Astrocyte (in vitro differentiated cells and primary cell): ENCODE measurements around the gene BMAL1. TPM values are rescaled to one million over a fixed set of nuclear protein-coding genes. Genes with fewer than 3 reads are reported as not detected.
"Not testable (repeated sequence)": the region's sequence is repeated elsewhere in the genome, so short reads cannot be mapped to it uniquely, and the experiment has no call there.

Experiments used
- DNase-seq: peaks from one replicate; pipeline ENCODE4 v3.0.0-alpha.2; 2010; ENCODE audit warnings: low read depth
- FAIRE-seq: peaks from 2 replicates; lab custom pipeline; 2011; peaks lifted over from hg19 to GRCh38; lab: Jason Lieb, UNC
- H2AFZ ChIP-seq: 2 replicates; pipeline ENCODE4 v1.6.0; 2012; ENCODE audit warnings: low read depth, low read length, inconsistent platforms
- H3K27ac ChIP-seq: 2 replicates; pipeline ENCODE4 v1.5.1; 2011; ENCODE audit warnings: low read depth, low read length, inconsistent platforms
- H3K27me3 ChIP-seq: 2 replicates; pipeline ENCODE4 v1.6.0; 2011; ENCODE audit warnings: low read length, inconsistent platforms; ENCODE audit not compliant: insufficient read depth
- H3K36me3 ChIP-seq: 2 replicates; pipeline ENCODE4 v1.5.1; 2011; ENCODE audit warnings: low read length, inconsistent platforms; ENCODE audit not compliant: insufficient read depth
- H3K4me1 ChIP-seq: 2 replicates; pipeline ENCODE4 v1.5.1; 2011; ENCODE audit warnings: low read length, inconsistent platforms; ENCODE audit not compliant: insufficient read depth
- H3K4me2 ChIP-seq: 2 replicates; pipeline ENCODE4 v1.6.0; 2012; ENCODE audit warnings: low read length, inconsistent platforms
- H3K4me3 ChIP-seq: 2 replicates; pipeline ENCODE4 v1.5.1; 2011; ENCODE audit warnings: low read depth, mild to moderate bottlenecking, low read length, inconsistent platforms; ENCODE audit not compliant: insufficient read depth
- H3K79me2 ChIP-seq: 2 replicates; pipeline ENCODE4 v1.6.0; 2012; ENCODE audit warnings: mild to moderate bottlenecking, low read length, inconsistent platforms; ENCODE audit not compliant: insufficient read depth
- H3K9ac ChIP-seq: 2 replicates; pipeline ENCODE4 v1.6.0; 2012; ENCODE audit warnings: mild to moderate bottlenecking, low read length, inconsistent platforms
- H3K9me3 ChIP-seq: 2 replicates; pipeline ENCODE4 v1.5.1; 2012; ENCODE audit warnings: low read depth, mild to moderate bottlenecking, low read length, inconsistent platforms; ENCODE audit not compliant: insufficient read depth
- H4K20me1 ChIP-seq: 2 replicates; pipeline ENCODE4 v1.6.0; 2012; ENCODE audit warnings: low read length, inconsistent platforms; ENCODE audit not compliant: insufficient read depth
- H3K27ac Mint-ChIP-seq: one replicate; pipeline ENCODE4 v1.8.0; 2021; ENCODE audit warnings: mild to moderate bottlenecking, mixed read lengths; ENCODE audit not compliant: unreplicated experiment
- H3K27me3 Mint-ChIP-seq: one replicate; pipeline ENCODE4 v1.8.0; 2021; ENCODE audit warnings: low read depth, mixed read lengths; ENCODE audit not compliant: unreplicated experiment
- H3K36me3 Mint-ChIP-seq: one replicate; pipeline ENCODE4 v1.8.0; 2021; ENCODE audit warnings: low read depth, mixed read lengths; ENCODE audit not compliant: unreplicated experiment
- H3K4me1 Mint-ChIP-seq: one replicate; pipeline ENCODE4 v1.8.0; 2021; ENCODE audit warnings: low read depth, mixed read lengths; ENCODE audit not compliant: unreplicated experiment
- H3K4me3 Mint-ChIP-seq: one replicate; pipeline ENCODE4 v1.8.0; 2021; ENCODE audit warnings: mild to moderate bottlenecking, moderate library complexity, mixed read lengths; ENCODE audit not compliant: unreplicated experiment
- H3K9me3 Mint-ChIP-seq: one replicate; pipeline ENCODE4 v1.8.0; 2021; ENCODE audit warnings: mild to moderate bottlenecking, mixed read lengths; ENCODE audit not compliant: unreplicated experiment
- EZH2 ChIP-seq: IDR thresholded peaks from 2 replicates; pipeline ENCODE4 v1.6.1; 2012; ENCODE audit warnings: mild to moderate bottlenecking, low read length, inconsistent platforms; ENCODE audit not compliant: insufficient read depth
- total RNA-seq: library from RNA; stranded (reverse); gene quantifications from 2 replicates; pipeline ENCODE4 v1.2.1, GENCODE V29; 2021
- TF ChIP-seq, protein P1 (sequence below): IDR thresholded peaks from 2 replicates; pipeline ENCODE4 v1.5.1; 2011; ENCODE audit warnings: low read depth, mild to moderate bottlenecking, inconsistent platforms, low read length, moderate library complexity; ENCODE audit not compliant: insufficient read depth

Gene BMAL1
- total RNA-seq, 1 donor from 2014 or later: 26.9 TPM

DNA sequence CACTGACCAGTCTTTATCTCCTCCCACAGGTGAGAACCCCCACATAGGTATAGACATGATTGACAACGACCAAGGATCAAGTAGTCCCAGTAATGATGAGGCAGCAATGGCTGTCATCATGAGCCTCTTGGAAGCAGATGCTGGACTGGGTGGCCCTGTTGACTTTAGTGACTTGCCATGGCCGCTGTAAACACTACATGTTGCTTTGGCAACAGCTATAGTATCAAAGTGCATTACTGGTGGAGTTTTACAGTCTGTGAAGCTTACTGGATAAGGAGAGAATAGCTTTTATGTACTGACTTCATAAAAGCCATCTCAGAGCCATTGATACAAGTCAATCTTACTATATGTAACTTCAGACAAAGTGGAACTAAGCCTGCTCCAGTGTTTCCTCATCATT, 109.0 kb downstream of the BMAL1 start:
- H3K4me3 ChIP-seq: no peak overlapping the region
- H3K27ac Mint-ChIP-seq: no peak overlapping the region
- H4K20me1 ChIP-seq: no peaks in the 10 kb centered on the region
- no peaks in the 10 kb centered on the region for H3K9me3 Mint-ChIP-seq
- H3K9ac ChIP-seq: no peak overlapping the region
- H3K4me2 ChIP-seq: no peak overlapping the region
- no peak overlapping the region for H2AFZ ChIP-seq
- FAIRE-seq: no peak
- no peak for DNase-seq
- no peaks in the 10 kb centered on the region for H3K4me1 ChIP-seq
- no peak for TF ChIP-seq EZH2
- TF ChIP-seq, protein P1, sequence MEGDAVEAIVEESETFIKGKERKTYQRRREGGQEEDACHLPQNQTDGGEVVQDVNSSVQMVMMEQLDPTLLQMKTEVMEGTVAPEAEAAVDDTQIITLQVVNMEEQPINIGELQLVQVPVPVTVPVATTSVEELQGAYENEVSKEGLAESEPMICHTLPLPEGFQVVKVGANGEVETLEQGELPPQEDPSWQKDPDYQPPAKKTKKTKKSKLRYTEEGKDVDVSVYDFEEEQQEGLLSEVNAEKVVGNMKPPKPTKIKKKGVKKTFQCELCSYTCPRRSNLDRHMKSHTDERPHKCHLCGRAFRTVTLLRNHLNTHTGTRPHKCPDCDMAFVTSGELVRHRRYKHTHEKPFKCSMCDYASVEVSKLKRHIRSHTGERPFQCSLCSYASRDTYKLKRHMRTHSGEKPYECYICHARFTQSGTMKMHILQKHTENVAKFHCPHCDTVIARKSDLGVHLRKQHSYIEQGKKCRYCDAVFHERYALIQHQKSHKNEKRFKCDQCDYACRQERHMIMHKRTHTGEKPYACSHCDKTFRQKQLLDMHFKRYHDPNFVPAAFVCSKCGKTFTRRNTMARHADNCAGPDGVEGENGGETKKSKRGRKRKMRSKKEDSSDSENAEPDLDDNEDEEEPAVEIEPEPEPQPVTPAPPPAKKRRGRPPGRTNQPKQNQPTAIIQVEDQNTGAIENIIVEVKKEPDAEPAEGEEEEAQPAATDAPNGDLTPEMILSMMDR: no peak
- H3K27ac ChIP-seq: no peak overlapping the region
- H3K36me3 Mint-ChIP-seq: peaks cover 15% of the 10 kb centered on the region
- H3K36me3 ChIP-seq: peaks cover 15% of the 10 kb centered on the region
- H3K27me3 ChIP-seq: no peaks in the 10 kb centered on the region
- H3K27me3 Mint-ChIP-seq: no peaks in the 10 kb centered on the region
- H3K4me1 Mint-ChIP-seq: peaks cover 5% of the 10 kb centered on the region
- no peaks in the 10 kb centered on the region for H3K9me3 ChIP-seq
- no peaks in the 10 kb centered on the region for H3K79me2 ChIP-seq
- no peak overlapping the region for H3K4me3 Mint-ChIP-seq

DNA sequence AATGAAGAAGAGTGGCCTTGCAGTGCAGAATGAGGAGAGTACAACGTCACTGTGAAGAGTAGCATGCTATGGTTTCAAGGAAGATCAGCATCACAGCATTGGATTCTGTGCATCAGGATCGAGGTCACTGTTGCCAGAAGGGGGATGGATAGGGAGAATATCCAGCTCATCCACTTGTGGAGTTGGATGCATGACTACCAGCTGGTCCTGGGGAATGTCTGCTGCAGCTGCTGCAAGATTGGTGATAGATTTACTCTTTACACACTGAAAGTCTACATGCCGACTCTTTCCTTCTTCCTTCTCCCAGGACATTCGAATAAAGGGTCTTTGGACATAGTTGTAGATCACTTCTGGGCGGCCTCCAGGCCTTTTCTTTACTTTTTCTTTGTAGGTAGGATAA, 111.2 kb downstream of the BMAL1 start:
- FAIRE-seq (no peak), DNase-seq (no peak)
- H3K4me2 ChIP-seq: no peak overlapping the region

GRCh38 chr11:13391217-13391616, 113.6 kb downstream of the BMAL1 start:
- Histone ChIP-seq H3K27ac (no peak overlapping the region), H3K27me3 (no peaks in the 10 kb centered on the region), H3K4me1 (no peaks in the 10 kb centered on the region), H3K9me3 (no peaks in the 10 kb centered on the region), H3K36me3 (peaks cover 12% of the 10 kb centered on the region), H3K79me2 (no peaks in the 10 kb centered on the region), H3K9ac (no peak overlapping the region), H2AFZ (no peak overlapping the region), H3K4me2 (no peak overlapping the region), H4K20me1 (no peaks in the 10 kb centered on the region), H3K4me3 (no peak overlapping the region)
- no peak for TF ChIP-seq EZH2
- TF ChIP-seq, protein P1: no peak
- FAIRE-seq: no peak
- Mint-ChIP-seq H3K27me3 (no peaks in the 10 kb centered on the region), H3K36me3 (peaks cover 10% of the 10 kb centered on the region), H3K9me3 (no peaks in the 10 kb centered on the region), H3K27ac (no peak overlapping the region), H3K4me3 (no peak overlapping the region), H3K4me1 (peaks cover 1% of the 10 kb centered on the region)
- no peak for DNase-seq

More for the DNA sequence above, 111.2 kb downstream of the BMAL1 start:
- no peak overlapping the region for H2AFZ ChIP-seq
- Mint-ChIP-seq H3K9me3 (no peaks in the 10 kb centered on the region), H3K4me1 (peaks cover 4% of the 10 kb centered on the region), H3K27me3 (no peaks in the 10 kb centered on the region), H3K36me3 (peaks cover 10% of the 10 kb centered on the region), H3K4me3 (no peak overlapping the region), H3K27ac (no peak overlapping the region)
- H3K4me3 ChIP-seq: no peak overlapping the region
- H3K9ac ChIP-seq: no peak overlapping the region
- H3K79me2 ChIP-seq: no peaks in the 10 kb centered on the region
- H3K36me3 ChIP-seq: peaks cover 12% of the 10 kb centered on the region
- H3K4me1 ChIP-seq: no peaks in the 10 kb centered on the region
- no peak overlapping the region for H3K27ac ChIP-seq
- H4K20me1 ChIP-seq: no peaks in the 10 kb centered on the region
- H3K27me3 ChIP-seq: no peaks in the 10 kb centered on the region
- TF ChIP-seq EZH2: no peak
- TF ChIP-seq, protein P1: no peak
- H3K9me3 ChIP-seq: no peaks in the 10 kb centered on the region

GRCh38 chr11:13398335-13398734, 120.7 kb downstream of the BMAL1 start:
- not testable (repeated sequence) for H3K27ac ChIP-seq, H3K27ac Mint-ChIP-seq, H3K27me3 ChIP-seq, H3K4me1 Mint-ChIP-seq, H3K27me3 Mint-ChIP-seq, DNase-seq, H3K9ac ChIP-seq, FAIRE-seq, H3K4me2 ChIP-seq, H2AFZ ChIP-seq, H3K4me3 Mint-ChIP-seq, H3K9me3 ChIP-seq, H3K4me1 ChIP-seq, H3K79me2 ChIP-seq, H4K20me1 ChIP-seq, H3K4me3 ChIP-seq
- H3K36me3 Mint-ChIP-seq: peaks cover 38% of the 10 kb centered on the region
- H3K9me3 Mint-ChIP-seq: peaks cover 12% of the 10 kb centered on the region
- peaks cover 17% of the 10 kb centered on the region for H3K36me3 ChIP-seq
